Fibroblast of villous mesenchyme (primary cell): ENCODE data around the gene PRUNE2. TPM values are rescaled to one million over a fixed set of nuclear protein-coding genes. Genes with fewer than 3 reads are reported as not detected.

ENCODE experiments used
- DNase-seq: peaks from one replicate; pipeline ENCODE4 v3.0.0-alpha.2; 2010; ENCODE audit warnings: low read depth
- H3K4me3 ChIP-seq: 2 replicates; pipeline ENCODE4 v1.5.1; 2011; ENCODE audit warnings: low read depth, mild to moderate bottlenecking, low read length
- total RNA-seq: library from RNA; depleted of rRNA; stranded (reverse); fragments of >200 nt; gene quantifications from 2 replicates; pipeline ENCODE4 v1.2.3, GENCODE V29; 2012
- TF ChIP-seq, protein P1 (sequence below): IDR thresholded peaks from 2 replicates; pipeline ENCODE4 v1.5.1; 2012; ENCODE audit warnings: low read depth, mild to moderate bottlenecking, low read length; ENCODE audit not compliant: insufficient read depth

Gene PRUNE2
- total RNA-seq, 1 donor: 14.2 TPM

DNA sequence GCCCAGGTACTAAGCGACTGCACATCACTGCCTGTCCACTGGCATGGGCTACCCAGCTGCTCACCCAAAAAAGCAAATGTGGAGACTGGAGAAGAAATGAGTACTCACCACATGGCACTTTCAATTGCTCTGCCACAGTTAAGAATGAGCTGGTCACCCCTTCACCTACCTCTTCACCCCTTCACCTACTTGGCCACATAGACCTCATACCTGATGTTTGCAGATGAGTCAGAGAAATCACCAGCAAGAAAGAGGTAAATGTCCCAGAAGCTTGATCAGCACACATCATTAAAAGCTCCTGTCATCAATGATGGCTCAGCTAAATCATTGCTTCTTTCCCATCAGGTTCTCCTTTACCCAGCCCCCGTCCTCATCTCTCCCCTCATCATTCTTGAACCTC lies 7.6 kb upstream of the PRUNE2 start:
- TF ChIP-seq, protein P1, sequence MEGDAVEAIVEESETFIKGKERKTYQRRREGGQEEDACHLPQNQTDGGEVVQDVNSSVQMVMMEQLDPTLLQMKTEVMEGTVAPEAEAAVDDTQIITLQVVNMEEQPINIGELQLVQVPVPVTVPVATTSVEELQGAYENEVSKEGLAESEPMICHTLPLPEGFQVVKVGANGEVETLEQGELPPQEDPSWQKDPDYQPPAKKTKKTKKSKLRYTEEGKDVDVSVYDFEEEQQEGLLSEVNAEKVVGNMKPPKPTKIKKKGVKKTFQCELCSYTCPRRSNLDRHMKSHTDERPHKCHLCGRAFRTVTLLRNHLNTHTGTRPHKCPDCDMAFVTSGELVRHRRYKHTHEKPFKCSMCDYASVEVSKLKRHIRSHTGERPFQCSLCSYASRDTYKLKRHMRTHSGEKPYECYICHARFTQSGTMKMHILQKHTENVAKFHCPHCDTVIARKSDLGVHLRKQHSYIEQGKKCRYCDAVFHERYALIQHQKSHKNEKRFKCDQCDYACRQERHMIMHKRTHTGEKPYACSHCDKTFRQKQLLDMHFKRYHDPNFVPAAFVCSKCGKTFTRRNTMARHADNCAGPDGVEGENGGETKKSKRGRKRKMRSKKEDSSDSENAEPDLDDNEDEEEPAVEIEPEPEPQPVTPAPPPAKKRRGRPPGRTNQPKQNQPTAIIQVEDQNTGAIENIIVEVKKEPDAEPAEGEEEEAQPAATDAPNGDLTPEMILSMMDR: no peak
- no peak for DNase-seq
- no peak overlapping the region for H3K4me3 ChIP-seq

DNA sequence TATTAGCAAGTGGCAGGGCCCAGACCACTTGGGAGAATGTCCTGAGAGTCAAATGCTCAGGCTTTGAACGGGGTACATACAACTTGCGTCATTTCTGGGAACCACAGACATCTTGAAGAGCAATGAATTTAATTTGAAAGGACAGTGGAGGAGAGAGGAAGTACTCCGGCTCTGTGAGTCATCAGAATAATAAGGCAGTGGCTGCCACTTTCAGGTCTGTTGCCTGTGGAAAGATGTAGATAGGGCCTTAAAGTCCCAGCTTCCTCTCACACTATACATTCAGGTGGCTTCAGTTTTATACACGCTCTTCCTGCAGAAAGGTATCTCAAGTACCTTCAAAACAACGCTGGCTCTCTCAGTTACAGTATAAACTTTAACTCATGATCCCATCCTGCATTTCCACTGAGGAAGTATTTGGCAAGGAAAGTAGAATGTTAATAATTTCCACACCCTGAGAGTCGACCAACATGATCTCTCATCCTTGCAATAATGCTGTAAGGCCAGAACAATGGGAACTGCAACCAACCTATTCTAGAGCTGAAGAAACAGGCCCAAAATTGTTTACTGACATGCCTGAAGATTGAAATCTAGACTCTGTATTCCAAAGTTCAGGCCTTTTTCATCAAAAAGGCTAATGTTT lies 6.8 kb upstream of the PRUNE2 start:
- TF ChIP-seq, protein P1: no peak
- peak; percentile 29 for DNase-seq
- H3K4me3 ChIP-seq: no peak overlapping the region

DNA sequence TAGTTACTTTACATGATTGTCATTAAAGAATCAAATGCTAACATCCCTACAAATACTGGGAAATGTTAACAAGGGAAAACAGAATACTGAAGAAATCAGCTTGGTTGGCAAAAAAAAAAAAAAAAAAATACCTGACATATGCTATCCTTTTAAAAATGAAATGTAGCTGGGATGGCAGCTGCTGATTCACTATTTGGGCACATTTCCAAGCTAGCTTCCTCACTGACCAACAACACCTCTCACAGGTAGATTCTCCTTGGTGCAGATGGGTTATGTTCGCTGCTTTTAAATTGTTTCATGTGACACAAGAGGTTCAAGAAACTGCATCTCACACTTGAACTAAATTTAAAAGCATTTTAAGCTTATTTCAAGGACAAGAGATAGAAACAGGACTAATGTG lies 6.1 kb upstream of the PRUNE2 start:
- TF ChIP-seq, protein P1: no peak
- H3K4me3 ChIP-seq: no peak overlapping the region
- no peak for DNase-seq

DNA sequence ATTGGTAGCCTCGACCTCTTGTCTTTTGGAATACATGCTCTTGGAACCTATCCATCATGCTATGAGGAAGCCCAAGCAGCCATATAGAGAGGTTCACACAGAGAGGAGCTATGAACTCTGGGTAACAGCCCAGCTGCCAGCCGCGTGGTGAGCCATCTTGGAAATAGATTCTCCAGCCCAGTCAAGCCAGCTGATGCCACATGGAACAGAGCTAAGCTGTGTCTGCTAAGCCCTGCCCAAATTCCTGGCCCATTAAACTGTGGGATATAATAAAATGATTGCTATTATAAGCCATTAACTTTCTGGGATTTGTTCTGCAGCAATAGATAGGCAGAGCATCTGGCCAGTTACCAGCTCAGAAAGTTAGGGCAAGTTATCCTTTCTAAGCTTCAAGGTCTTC lies 4.9 kb upstream of the PRUNE2 start:
- H3K4me3 ChIP-seq: no peak overlapping the region
- TF ChIP-seq, protein P1: no peak
- DNase-seq: no peak

DNA sequence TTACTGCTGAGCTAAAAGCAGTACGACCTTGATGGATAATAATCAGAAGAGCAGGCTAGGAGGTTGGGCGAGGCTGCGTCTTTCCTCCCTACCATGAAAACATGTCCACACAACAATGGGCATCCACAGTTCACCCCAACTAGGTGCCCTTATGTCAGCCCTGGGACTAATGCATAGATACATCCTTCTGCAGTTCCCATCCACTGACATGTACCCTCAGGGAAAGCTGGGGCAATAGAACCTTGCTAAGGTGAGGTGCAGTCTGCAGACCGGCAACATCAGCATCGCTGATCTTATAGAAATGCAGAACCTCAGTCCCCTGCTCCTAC lies 697 bp upstream of the PRUNE2 start:
- no peak for DNase-seq
- no peak overlapping the region for H3K4me3 ChIP-seq
- TF ChIP-seq, protein P1: no peak

DNA sequence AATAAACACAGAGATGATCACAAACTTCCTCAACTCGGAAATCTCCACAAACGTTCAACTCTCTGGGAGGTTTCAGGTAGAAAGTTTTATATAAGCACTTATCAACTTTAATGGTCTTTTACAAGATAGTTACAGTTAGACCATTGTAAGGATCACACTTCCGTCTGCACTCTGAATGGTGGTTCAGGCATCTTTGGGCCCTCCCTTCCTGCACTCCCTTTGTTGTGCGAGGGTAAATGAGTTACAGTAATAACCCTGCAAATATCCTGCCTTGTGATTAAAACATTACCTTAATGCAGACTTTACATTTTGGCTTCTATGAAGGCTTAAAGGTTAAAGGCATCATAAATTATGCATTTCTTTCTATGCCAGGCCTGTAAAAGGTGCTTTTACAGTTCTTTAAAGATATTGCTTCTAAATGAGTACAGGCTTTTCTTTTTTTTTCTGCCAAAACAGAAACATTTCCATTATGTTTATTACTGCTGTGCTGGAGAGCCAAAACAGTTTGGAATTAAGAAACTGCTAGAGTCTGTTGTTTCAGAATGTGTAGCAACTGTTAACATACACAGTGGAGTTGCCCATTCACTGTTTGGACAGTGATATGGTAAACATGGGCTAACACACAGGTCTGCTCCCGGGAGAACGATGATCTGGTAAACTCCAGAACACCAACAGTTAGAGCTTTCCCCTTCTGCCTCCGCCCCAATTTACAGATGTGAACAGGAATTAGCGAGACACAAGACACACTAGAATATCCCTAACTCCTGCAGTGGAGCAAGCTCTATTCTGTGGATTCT lies 1.1 kb downstream of the PRUNE2 start:
- TF ChIP-seq, protein P1: no peak
- DNase-seq: no peak
- no peak overlapping the region for H3K4me3 ChIP-seq
